ENCODE measurements around the gene AOX1. TPM values are rescaled to one million over a fixed set of nuclear protein-coding genes. Genes with fewer than 3 reads are reported as not detected.

AOX1 gene
- total and polyA plus RNA-seq, 9 of the 15 experiments (the other 6 are each of a cell fraction or from before 2014, with no cell fraction given), result 0.10 to 0.55 (median 0.20) TPM; not detected in 6

- Histone ChIP-seq H3K9me1 (ENCODE audit: control insufficient read depth, insufficient read depth, low read length) (no peaks in the 10 kb centered on the region), H3K36me3 (ENCODE audit: control insufficient read depth, insufficient read depth, low read length) (no peaks in the 10 kb centered on the region), H3K4me1 (replicated peaks in 1 of 2; ENCODE audit: control insufficient read depth in 2 of 2, insufficient read depth in 2 of 2, low read length in 2 of 2) (peaks cover 0 to 7% of the 10 kb centered on the region in 2 experiments; a peak in 2 of 5 replicates), H3K4me3 (no peak overlapping the region), H3K79me2 (ENCODE audit: control insufficient read depth, insufficient read depth, low read length) (no peaks in the 10 kb centered on the region), H2AFZ (ENCODE audit: low read depth, low read length) (no peak overlapping the region; the same call in 1 of the 2 replicates), H3K9ac (ENCODE audit: insufficient read depth in 1 of 2, low read depth in 2 of 2, low read length in 2 of 2) (no peak overlapping the region), H3K9me3 (replicated peaks; ENCODE audit: control insufficient read depth, insufficient read depth, low read depth, low read length) (no peaks in the 10 kb centered on the region), H3K27ac (ENCODE audit: extremely low read depth, low read depth, low read length) (no peak overlapping the region), H3K4me2 (ENCODE audit: insufficient read depth, low read length) (no peak overlapping the region), H3K27me3 (ENCODE audit: control insufficient read depth in 2 of 2, insufficient read depth in 2 of 2, low read length in 2 of 2) (no peaks in the 10 kb centered on the region), H4K20me1 (replicated peaks; ENCODE audit: control insufficient read depth, insufficient read depth, low read length) (no peaks in the 10 kb centered on the region)
- 53% methylated on average over 1 of the region's 2 CpGs for WGBS (ENCODE audit: insufficient coverage, low coverage, missing lambda C conversion rate)
- CTCF ChIA-PET (ENCODE audit: low intra/inter-chr PET ratio), result no interaction called here
- peak; percentile 57; the same call in 2 of the 3 replicates for ATAC-seq
- intact Hi-C loops (cut with micrococcal nuclease), result no loop called here
- POLR2A ChIA-PET, result interaction anchor here (0.7 to 1.3 kb wide), 2 partner anchors 16 to 24 kb away, joined by 3 to 5 read pairs; no protein-coding TSS in a partner anchor
- in situ Hi-C loops (cut with MboI), result no loop called here
- peak; percentile 22; the same call in 1 of the 2 replicates for TF ChIP-seq ATF3 (IDR thresholded peaks at IDR 0.05)
- no peak for TF ChIP-seq ATF3 (CRISPR knock-in tag; conservative IDR thresholded peaks at IDR 0.05)
- TF ChIP-seq CLOCK (CRISPR knock-in tag; IDR thresholded peaks at IDR 0.05; ENCODE audit: borderline replicate concordance), result no peak
- no peak for TF ChIP-seq CEBPG (CRISPR knock-in tag; IDR thresholded peaks at IDR 0.05)
- TF ChIP-seq CEBPG (tag; conservative IDR thresholded peaks at IDR 0.05 in 1 of 2, IDR thresholded peaks at IDR 0.05 in 1 of 2), result 0 out of 4 replicates have a peak, but pooled peaks of 1 of the 2 experiments have one; percentile 26
- BruUV-seq (replicated peaks), result no TSS peak
- peak; percentile 15 for FAIRE-seq
- no peak for DNase-seq (ENCODE audit: extremely low read depth in 1 of 4, low spot score in 3 of 4)
These were observed 80.0 kb downstream of the AOX1 start for GRCh38 chr2:200665626-200666453.

All from K562 (cell line).